SHP77 (cell line): ENCODE measurements around the gene TOGARAM2.
"Not testable (repeated sequence)": the region's sequence is repeated elsewhere in the genome, so short reads cannot be mapped to it uniquely, and the experiment has no call there.

ENCODE experiments used
- DNase-seq, 2 experiments: peaks; one replicate each; lab custom pipeline; 2025; lab: John Stamatoyannopoulos, UW

TOGARAM2 gene

DNA sequence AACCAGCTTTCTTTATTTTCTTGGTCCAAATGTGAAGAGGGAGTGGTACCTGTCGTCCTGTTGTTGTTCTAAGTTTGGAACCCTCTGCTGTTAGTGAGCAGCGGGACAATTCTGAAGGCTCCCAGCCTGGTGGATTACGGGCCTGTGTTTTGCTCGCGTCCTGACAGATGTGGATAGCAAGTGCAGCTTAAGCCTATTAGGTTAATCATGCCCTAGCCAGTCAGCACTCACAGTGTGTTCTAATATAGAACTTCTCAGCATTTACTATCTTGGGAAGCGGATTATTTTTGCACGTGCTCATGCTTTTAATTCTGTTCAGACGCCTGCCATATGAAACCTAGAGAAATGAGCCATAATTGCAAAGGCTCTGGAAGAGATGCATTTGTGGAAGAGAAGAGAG, 93.3 kb downstream of the TOGARAM2 start, which contains the start of gene PCARE:
Gene PCARE (minus strand): TSS at position 113 of the 400 bp plus-strand sequence. CDS start 262 bp downstream, outside the sequence.
- no peak for DNase-seq

DNA sequence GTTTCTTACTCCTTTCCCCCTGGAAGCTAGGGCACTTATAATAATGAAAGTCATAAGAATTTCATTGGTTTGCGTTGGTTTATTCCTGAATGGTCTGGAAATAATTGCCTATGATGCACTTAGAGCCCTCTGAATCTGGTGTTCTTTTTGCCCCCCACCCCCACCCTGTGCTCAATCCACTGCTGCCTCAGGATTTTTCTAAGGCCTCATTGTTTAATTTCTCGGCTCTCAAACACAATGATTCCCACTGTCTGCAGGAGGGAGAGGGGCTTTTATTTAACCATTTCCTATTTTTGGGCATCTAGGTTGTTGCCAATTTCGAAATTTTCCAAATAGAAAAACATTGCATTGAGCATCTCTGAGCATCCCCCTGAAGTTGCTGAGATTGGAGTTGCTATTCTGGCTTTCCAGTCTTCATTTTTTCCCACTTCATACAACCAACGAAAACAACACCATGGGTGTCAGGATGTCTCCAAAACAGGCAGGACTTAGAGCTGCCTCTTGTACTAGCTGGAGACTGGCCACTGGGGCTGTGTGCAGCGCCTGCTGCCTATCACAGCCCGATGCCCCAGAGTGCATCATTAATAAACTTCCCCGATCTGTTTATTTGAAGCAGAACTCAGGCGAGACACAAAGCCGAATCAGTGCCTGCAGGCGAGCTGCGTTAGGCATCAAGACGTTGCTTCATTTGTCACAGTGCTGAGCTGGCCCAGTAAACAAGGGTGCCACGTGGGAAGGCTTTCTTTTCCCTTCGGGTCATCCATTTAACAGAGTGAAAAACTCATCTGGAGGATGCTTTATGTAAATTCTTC, 95.0 kb downstream of the TOGARAM2 start:
- DNase-seq: no peak

DNA sequence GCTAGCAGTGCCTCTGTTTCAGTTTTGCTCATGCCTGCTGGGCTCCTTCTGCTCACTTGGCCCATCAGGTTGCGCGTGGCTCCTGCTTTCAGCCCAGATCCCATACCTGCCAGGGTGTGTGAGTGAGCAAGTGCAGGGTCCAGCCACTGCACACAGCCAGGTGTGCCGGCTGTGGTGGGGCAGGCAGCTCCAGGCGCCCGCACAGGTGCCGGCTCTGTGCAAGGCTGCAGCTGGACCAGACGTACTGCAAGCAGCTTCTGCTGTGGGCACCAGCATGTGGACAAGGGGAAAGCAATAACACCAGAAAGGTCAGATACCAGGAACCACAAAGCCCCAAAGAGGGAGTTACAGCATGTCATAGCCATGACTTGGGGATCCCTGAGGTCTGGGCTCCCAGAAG, 98.8 kb downstream of the TOGARAM2 start:
- no peak for DNase-seq

DNA sequence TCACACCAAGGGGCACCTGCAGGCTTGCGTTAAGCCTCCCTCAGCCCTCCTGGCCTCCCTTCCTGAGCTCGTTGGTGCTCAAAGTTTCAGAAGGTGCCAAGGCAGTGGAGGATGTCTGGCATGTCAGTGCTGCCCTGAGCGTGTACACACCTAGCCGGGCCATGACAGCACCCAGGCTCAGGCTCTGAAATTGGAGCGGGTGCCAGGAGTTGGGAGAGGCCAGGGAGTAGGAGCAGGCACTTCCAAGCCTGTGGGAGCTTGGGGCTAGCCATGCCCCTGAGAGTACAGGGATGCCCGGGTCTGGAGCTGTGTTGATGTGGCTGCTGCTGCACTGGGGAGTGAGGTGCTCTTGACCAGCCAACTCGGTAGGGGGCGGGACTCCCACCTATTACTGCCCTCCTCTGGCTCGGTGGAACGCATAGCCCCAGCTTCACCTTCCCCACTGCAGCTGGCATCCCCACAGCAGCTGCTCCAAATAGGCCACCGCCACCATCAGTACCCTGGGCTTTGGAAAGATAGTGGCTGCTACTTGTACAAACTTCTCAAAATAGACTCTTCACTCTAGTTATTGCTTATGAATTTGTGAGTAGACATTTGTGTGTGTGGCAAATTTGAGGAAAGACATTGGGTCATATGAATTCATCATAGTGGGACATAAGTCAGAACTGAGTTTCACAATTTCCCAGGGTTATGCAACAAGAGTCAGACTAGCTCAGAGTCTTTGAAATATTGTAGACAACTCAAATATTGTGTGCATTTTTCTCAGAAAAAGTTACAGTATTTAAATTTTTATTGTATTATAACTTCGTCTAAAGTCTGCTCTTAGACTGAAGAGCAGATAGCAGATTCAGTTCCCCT, 100.0 kb downstream of the TOGARAM2 start:
- DNase-seq: no peak

DNA sequence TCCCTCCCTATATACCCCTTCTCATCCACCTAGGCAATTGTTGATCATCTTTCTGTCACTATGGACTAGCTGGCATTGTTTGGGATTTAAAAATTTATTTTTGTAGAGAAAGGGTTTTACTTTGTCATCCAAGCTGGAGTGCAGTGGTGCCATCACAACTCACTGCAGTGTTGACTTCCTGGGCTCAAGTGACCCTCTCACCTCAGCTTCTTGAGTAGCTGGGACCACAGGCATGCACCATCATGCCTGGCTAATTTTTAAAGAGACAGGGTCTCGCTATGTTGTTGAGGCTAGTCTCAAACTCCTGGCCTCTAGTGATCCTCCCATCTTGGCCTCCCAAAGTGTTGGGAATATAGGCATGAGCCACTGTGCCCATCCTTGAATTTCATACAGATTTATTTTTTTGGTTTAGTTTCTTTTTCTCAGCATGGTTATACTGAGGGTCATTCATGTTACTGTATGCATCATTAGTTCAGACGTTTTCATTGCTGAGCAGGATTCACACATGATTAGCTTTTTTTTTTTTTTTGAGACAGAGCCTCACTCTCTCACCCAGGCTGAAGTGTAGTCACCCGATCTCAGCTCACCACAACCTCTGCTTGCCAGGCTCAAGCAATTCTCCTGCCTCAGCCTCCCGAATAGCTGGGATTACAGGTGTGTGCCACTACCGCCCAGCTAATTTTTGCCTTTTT, 101.9 kb downstream of the TOGARAM2 start:
- no peak for DNase-seq

DNA sequence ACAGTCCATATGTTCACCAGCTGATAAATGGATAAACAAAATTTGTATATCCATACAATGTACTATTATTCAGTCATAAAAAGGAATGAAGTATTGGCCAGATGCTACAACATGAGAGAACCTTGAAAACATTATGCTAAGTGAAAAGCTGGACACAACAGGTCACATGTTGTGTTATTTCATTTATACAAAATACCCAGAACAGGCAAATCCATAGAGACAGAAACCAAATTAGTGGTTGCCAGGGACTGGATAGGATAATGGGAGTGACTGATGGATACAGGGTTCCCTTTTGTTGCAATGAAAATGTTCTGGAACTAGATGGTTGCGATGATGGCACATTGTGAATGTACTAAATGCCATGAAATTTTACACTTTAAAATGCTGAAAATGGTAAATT, 103.5 kb downstream of the TOGARAM2 start:
- no peak for DNase-seq

DNA sequence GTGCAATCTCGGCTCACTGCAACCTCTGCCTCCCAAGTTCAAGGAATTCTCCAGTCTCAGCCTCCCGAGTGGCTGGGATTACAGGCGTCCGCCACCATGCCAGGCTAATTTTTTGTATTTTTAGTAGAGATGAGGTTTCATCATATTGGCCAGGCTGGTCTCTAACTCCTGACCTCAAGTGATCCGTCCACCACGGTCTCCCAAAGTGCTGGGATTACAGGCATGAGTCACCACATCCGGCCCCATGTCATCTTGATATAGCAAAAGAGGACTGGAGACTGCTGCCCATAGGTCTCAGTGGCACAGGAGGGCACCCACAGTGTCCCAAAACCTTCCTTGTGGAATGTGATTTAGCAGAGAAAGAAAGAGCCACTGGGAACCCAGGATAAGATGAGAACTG, 109.2 kb downstream of the TOGARAM2 start:
- DNase-seq: not testable (repeated sequence)

DNA sequence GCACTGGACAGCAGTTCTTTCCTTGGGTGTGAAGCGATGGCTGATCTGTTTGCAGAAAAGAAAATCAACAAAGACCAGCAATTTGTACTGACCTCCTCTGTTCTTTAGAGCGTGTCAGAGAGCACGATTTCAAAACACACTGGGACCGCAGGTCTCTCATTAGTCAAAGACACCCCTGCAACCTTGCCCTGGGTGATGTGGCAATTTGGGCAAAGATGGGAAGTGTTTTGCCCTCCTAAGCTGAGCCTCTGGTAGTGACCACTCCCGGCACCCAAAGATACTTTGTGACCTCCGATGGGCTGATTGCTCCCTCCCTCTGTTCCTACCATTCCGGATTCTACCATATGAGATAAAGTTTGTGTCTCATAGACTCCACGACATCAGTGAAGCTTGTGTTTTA, 115.9 kb downstream of the TOGARAM2 start:
- DNase-seq: no peak

DNA sequence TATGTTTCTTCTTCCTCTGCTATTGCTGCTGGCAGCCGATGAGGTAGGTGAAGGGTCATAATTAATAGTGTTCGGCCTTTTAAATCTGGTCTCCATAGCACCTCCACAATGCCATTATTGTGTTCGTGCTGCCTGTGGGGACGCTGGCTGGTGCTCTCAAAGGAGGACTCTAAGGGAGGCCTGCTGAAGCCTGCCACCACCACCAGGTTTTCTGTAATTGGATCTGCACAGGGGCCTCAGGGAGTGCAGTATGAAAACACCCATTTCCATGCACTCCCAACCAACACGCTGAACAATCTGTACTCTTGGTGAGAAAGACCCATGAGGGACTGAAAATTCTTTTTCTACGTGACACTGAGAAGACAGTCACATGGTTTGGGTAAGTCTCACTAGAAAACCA, 116.5 kb downstream of the TOGARAM2 start:
- DNase-seq: no peak

DNA sequence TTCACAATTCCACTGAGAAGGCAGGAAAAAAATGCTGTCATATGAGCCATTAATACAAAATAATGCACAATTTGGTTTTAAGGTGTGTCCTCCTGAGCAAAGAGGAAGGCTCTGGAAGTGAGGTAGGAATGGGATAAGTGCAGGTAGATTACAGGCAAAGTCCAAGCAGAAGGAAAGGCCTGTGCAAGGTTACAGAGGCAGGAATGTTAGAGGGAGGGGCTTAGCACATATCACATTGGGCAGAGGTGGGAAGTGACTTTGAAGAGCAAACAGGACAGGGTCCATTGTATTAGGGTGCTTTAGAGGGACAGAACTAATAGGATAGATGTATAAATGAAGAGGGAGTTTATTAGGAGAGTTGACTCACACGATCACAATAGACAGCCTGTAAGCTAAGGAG, 119.5 kb downstream of the TOGARAM2 start:
- no peak for DNase-seq
